Uterus (tissue), 4 donors: ENCODE results near the gene ZSWIM1. TPM values are rescaled to one million over a fixed set of nuclear protein-coding genes. Genes with fewer than 3 reads are reported as not detected.

ENCODE experiments used
- DNase-seq, 2 donors: peaks; one replicate each; pipeline ENCODE4 v3.0.0-alpha.2; 2019 to 2020
- H3K27ac ChIP-seq, 2 donors: fragments of 200-600 bp; sonication (generic); 1 replicate in 1 of 2; 2 replicates in 1 of 2; pipeline ENCODE4 v1.5.1; 2016 to 2018
- H3K27me3 ChIP-seq, 2 donors: fragments of 200-600 bp; sonication (generic); one replicate each; pipeline ENCODE4 v1.5.1; 2018 to 2019; ENCODE audit warnings: control low read depth in 1 of 2
- H3K36me3 ChIP-seq, 2 donors: fragments of 200-600 bp; sonication (generic); one replicate each; pipeline ENCODE4 v1.5.1; 2019; ENCODE audit warnings: control low read depth in 1 of 2
- H3K4me1 ChIP-seq, 2 donors: fragments of 200-600 bp; sonication (generic); one replicate each; pipeline ENCODE4 v1.5.1; 2018 to 2019; ENCODE audit warnings: control low read depth in 1 of 2
- H3K4me3 ChIP-seq, 2 donors: fragments of 200-600 bp; sonication (generic); 1 replicate in 1 of 2; 2 replicates in 1 of 2; pipeline ENCODE4 v1.5.1; 2018 to 2019; ENCODE audit warnings: mild to moderate bottlenecking in 1 of 2
- H3K9me3 ChIP-seq, 2 donors: fragments of 200-600 bp; sonication (generic); one replicate each; pipeline ENCODE4 v1.5.1; 2019; ENCODE audit warnings: control low read depth in 1 of 2
- POLR2A ChIP-seq, 2 donors: fragments of 450-650 bp; IDR thresholded peaks; one replicate each; pipeline ENCODE4 v1.6.1; 2016; ENCODE audit warnings: antibody characterized with exemption in 2 of 2, mild to moderate bottlenecking in 1 of 2, moderate library complexity in 1 of 2
- intact Hi-C: fragments of 100-400 bp; cut with DNase I; formaldehyde crosslinking; loops from one replicate; pipeline ENCODE4 v1.15.1; 2023; ENCODE audit warnings: low total_unique reads
- total RNA-seq, 4 donors: library from RNA; depleted of rRNA in 3 of 4; stranded (reverse); fragments of >200 nt in 3 of 4; gene quantifications; one replicate each; pipeline versions ENCODE4 v1.1.0 to v1.2.4, GENCODE V29; 2014 to 2023
- TF ChIP-seq, protein P1 (sequence below), 4 experiments: fragments of 200-600 bp in 2 of 4; fragments of 450-650 bp in 2 of 4; sonication (generic) in 2 of 4; IDR thresholded peaks; one replicate each; pipeline ENCODE4 v1.5.1; 2016 to 2019; ENCODE audit warnings: antibody characterized with exemption in 4 of 4, mild to moderate bottlenecking in 2 of 4, moderate library complexity in 1 of 4
- donor health status: DM: yes; HTN: yes; CAD: no.

The ZSWIM1 gene
- 10 to 100 TPM in 1 of 4 donors, 1 to 10 TPM in 2, under 1 TPM in 1; 0.77 to 12.2 (median 3.3) TPM for total RNA-seq

DNA sequence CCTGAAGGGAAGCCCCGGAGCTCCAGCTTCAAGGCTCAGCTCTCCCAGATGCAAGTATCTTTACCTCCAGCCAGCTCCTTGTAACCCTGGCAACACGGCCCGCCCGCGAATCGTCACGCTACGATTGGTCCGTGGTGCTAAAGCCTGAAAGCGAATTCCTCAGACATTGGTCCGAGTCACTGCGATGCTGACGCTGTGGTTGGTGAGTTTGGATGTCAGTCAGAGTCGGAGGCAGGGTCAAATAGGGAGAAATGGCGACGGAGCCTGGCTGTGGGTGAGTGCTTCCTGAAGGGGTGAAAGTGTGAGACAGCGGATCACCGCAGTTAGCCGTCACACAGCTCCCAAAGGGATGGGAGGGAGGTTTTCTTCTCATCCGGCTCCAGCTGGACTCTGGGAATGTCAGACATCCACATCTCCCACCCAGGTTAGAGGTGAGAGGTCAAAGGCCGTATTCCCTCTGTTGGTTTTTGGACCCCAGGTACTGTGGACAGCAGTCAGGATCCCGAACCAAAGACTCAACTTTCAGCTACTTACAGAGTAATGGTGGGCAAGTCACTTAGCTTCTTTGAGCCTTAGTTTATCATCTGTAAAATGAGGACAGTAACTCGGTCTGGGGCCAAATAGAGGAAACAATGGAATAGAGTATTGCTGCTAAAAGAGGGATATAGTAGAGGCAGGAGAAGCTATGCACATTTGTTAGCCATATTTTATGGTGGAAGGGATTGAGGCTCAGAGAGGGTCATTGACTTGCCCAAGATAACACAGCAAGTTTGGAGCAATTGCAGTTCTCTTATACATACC lies at the start of gene ZSWIM1:
Gene ZSWIM1 (plus strand): TSS at position 240 of the 801 bp plus-strand sequence. CDS start 1,366 bp downstream, outside the sequence.
- Histone ChIP-seq H3K4me1 (peaks cover 0 to 7% of the 10 kb centered on the region in 2 donors), H3K36me3 (no peaks in the 10 kb centered on the region), H3K4me3 (peak within 1 kb of the TSS; percentile 48 to 52), H3K9me3 (no peaks in the 10 kb centered on the region), H3K27ac (peak within 1 kb of the TSS; percentile 78 to 81), H3K27me3 (no peaks in the 10 kb centered on the region)
- TF ChIP-seq, protein P1, sequence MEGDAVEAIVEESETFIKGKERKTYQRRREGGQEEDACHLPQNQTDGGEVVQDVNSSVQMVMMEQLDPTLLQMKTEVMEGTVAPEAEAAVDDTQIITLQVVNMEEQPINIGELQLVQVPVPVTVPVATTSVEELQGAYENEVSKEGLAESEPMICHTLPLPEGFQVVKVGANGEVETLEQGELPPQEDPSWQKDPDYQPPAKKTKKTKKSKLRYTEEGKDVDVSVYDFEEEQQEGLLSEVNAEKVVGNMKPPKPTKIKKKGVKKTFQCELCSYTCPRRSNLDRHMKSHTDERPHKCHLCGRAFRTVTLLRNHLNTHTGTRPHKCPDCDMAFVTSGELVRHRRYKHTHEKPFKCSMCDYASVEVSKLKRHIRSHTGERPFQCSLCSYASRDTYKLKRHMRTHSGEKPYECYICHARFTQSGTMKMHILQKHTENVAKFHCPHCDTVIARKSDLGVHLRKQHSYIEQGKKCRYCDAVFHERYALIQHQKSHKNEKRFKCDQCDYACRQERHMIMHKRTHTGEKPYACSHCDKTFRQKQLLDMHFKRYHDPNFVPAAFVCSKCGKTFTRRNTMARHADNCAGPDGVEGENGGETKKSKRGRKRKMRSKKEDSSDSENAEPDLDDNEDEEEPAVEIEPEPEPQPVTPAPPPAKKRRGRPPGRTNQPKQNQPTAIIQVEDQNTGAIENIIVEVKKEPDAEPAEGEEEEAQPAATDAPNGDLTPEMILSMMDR (IDR thresholded peaks at IDR 0.05), result peak in 2 of 4 experiments; percentile 6 to 10
- TF ChIP-seq POLR2A (IDR thresholded peaks at IDR 0.05), result peak; percentile 47 to 52
- intact Hi-C loops, result no loop called here
- peak; percentile 100 for DNase-seq

DNA sequence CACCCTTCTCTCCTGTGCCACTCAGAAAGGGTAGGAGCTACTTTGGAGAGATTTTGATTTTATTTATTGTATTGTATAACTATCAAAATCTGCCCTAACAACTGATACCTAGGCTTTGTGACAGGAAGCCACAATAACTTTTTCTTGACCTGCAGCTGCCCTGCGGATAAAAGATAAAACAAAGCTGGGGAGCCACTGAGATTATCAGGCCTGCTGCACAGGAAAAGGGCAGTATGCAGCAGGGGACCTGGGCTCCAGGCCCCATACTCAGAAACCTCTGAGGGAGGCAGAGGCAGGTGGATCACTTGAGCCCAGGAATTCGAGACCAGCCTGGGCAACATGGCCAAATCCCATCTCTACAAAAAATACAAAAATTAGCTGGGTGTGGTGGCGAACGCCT lies 48.4 kb upstream of the ZSWIM1 start:
- intact Hi-C loops, result no loop called here
- DNase-seq, result no peak
- no peak for TF ChIP-seq POLR2A (IDR thresholded peaks at IDR 0.05)
- TF ChIP-seq, protein P1 (IDR thresholded peaks at IDR 0.05), result no peak
- Histone ChIP-seq H3K9me3 (no peaks in the 10 kb centered on the region), H3K36me3 (no peaks in the 10 kb centered on the region), H3K4me3 (peak overlapping the region in 1 of 2 donors; percentile 83), H3K4me1 (peaks cover 12 to 13% of the 10 kb centered on the region in 2 donors), H3K27ac (peak overlapping the region; percentile 93 to 96), H3K27me3 (no peaks in the 10 kb centered on the region)

DNA sequence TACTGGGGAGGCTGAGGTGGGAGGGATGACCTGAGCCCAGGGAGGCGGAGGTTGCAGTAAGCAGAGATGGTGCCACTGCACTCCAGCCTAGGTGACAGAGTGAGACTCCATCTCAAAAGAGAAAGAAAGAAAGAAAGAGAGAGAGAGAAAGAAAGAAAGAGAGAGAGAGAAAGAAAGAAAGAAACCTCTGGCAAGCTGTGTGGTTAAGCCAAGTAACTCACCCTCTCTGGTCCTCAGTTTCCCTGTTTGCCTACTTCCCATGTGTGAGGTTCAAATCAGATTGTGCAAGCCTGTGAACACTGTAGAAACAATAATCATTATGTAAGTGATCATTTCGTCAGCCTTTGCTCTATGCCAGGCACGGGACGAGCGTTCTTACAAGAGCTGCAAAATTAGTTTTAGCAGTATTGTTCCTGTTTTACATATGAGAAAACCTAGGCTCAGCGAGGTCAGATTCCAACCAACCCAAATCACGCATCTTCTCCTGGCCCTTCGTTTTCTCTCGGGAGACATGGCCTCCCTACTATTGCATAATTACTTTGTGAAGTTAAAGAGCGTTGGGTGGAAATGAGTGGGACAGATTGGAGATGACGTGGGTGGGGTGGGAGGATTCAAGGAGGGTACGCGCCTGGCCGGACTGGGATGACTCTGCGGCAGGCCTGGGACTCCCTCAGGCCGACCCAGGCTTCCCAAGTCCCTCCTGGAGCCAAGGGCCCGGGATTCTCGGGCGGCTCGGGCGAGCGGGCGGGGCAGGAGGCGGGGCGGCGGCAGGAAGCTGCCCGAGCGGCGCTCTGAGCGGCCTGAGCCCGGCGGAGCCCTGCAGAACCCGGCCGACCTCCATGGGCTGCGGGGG lies 47.8 kb upstream of the ZSWIM1 start, which contains the start of gene SNX21:
Gene SNX21 (plus strand): TSS at position 770 of the 853 bp plus-strand sequence. CDS start 121 bp downstream, outside the sequence.
- Histone ChIP-seq H3K27ac (peak within 1 kb of the TSS; percentile 93 to 96), H3K27me3 (no peaks in the 10 kb centered on the region), H3K4me3 (peak within 1 kb of the TSS; percentile 54 to 83), H3K36me3 (no peaks in the 10 kb centered on the region), H3K4me1 (peaks cover 12 to 13% of the 10 kb centered on the region in 2 donors), H3K9me3 (no peaks in the 10 kb centered on the region)
- intact Hi-C loops, result no loop called here
- peak; percentile 89 to 95 for DNase-seq
- peak in 1 of 2 donors; percentile 44 for TF ChIP-seq POLR2A (IDR thresholded peaks at IDR 0.05)
- TF ChIP-seq, protein P1 (IDR thresholded peaks at IDR 0.05), result no peak

GRCh38 chr20:45833883-45834796 lies 46.9 kb upstream of the ZSWIM1 start:
- DNase-seq, result peak; percentile 82 to 87
- no peaks in the 10 kb centered on the region for H3K36me3 ChIP-seq
- peak overlapping the region; percentile 93 to 96 for H3K27ac ChIP-seq
- no peaks in the 10 kb centered on the region for H3K9me3 ChIP-seq
- H3K4me3 ChIP-seq, result peak overlapping the region; percentile 54 to 83
- TF ChIP-seq, protein P1 (IDR thresholded peaks at IDR 0.05), result peak in 1 of 4 experiments; percentile 21
- peak; percentile 41 to 80 for TF ChIP-seq POLR2A (IDR thresholded peaks at IDR 0.05)
- intact Hi-C loops, result no loop called here
- peaks cover 9 to 13% of the 10 kb centered on the region in 2 donors for H3K4me1 ChIP-seq
- H3K27me3 ChIP-seq, result no peaks in the 10 kb centered on the region
